ENCODE results near the gene BICDL1. TPM values are rescaled to one million over a fixed set of nuclear protein-coding genes. Genes with fewer than 3 reads are reported as not detected.

Gene BICDL1
- polyA plus RNA-seq, 1 experiment, result 0.02 TPM

- ChIA-PET CTCF (no interaction called here), POLR2A (no interaction called here)
- no peak overlapping the region for H3K4me3 ChIP-seq (ENCODE audit: low read depth, low read length)
- no peak for DNase-seq (ENCODE audit: low read depth)
- H3K36me3 ChIP-seq (ENCODE audit: control insufficient read depth, insufficient read depth, low read length), result peaks cover 14% of the 10 kb centered on the region
- no peaks in the 10 kb centered on the region for H3K27me3 ChIP-seq (ENCODE audit: control insufficient read depth, insufficient read depth, low read length)
- TF ChIP-seq, protein P1, sequence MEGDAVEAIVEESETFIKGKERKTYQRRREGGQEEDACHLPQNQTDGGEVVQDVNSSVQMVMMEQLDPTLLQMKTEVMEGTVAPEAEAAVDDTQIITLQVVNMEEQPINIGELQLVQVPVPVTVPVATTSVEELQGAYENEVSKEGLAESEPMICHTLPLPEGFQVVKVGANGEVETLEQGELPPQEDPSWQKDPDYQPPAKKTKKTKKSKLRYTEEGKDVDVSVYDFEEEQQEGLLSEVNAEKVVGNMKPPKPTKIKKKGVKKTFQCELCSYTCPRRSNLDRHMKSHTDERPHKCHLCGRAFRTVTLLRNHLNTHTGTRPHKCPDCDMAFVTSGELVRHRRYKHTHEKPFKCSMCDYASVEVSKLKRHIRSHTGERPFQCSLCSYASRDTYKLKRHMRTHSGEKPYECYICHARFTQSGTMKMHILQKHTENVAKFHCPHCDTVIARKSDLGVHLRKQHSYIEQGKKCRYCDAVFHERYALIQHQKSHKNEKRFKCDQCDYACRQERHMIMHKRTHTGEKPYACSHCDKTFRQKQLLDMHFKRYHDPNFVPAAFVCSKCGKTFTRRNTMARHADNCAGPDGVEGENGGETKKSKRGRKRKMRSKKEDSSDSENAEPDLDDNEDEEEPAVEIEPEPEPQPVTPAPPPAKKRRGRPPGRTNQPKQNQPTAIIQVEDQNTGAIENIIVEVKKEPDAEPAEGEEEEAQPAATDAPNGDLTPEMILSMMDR (IDR thresholded peaks at IDR 0.05; ENCODE audit: insufficient read depth, low read depth, low read length), result no peak
Measured at GRCh38 chr12:120125029-120125428, 136.0 kb downstream of the BICDL1 start.

GRCh38 chr12:120125792-120126634 lies 137.0 kb downstream of the BICDL1 start:
- POLR2A ChIA-PET, result no interaction called here
- Histone ChIP-seq H3K36me3 (ENCODE audit: control insufficient read depth, insufficient read depth, low read length) (peaks cover 23% of the 10 kb centered on the region), H3K27me3 (ENCODE audit: control insufficient read depth, insufficient read depth, low read length) (no peaks in the 10 kb centered on the region), H3K4me3 (ENCODE audit: low read depth, low read length) (no peak overlapping the region)
- DNase-seq (ENCODE audit: low read depth), result no peak
- TF ChIP-seq, protein P1 (IDR thresholded peaks at IDR 0.05; ENCODE audit: insufficient read depth, low read depth, low read length), result no peak
- CTCF ChIA-PET, result no interaction called here

DNA sequence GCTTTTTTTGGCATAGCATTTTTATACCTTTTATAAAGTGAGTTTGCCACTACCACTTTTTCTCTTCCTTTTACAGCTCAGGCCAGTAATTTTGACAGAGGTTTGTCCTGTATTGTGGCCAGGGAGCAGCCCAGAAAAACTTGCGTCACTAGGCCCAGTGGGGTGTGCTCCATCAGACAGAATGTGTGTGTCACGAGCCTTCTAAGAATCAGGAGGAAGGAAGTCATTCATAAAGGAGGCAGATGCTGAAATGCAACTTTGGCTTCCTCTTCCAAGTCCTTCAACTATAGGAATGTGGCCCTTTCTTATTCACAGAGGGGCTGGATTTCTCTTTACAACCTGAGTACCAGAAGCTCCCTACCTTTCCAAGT lies 137.6 kb downstream of the BICDL1 start:
- no peak overlapping the region for H3K4me3 ChIP-seq (ENCODE audit: low read depth, low read length)
- no peaks in the 10 kb centered on the region for H3K27me3 ChIP-seq (ENCODE audit: control insufficient read depth, insufficient read depth, low read length)
- CTCF ChIA-PET, result no interaction called here
- TF ChIP-seq, protein P1 (IDR thresholded peaks at IDR 0.05; ENCODE audit: insufficient read depth, low read depth, low read length), result no peak
- POLR2A ChIA-PET, result no interaction called here
- peaks cover 28% of the 10 kb centered on the region for H3K36me3 ChIP-seq (ENCODE audit: control insufficient read depth, insufficient read depth, low read length)
- no peak for DNase-seq (ENCODE audit: low read depth)

GRCh38 chr12:120130011-120130410 lies 141.0 kb downstream of the BICDL1 start:
- no peaks in the 10 kb centered on the region for H3K27me3 ChIP-seq (ENCODE audit: control insufficient read depth, insufficient read depth, low read length)
- CTCF ChIA-PET, result no interaction called here
- TF ChIP-seq, protein P1 (IDR thresholded peaks at IDR 0.05; ENCODE audit: insufficient read depth, low read depth, low read length), result no peak
- DNase-seq (ENCODE audit: low read depth), result no peak
- H3K4me3 ChIP-seq (ENCODE audit: low read depth, low read length), result no peak overlapping the region
- H3K36me3 ChIP-seq (ENCODE audit: control insufficient read depth, insufficient read depth, low read length), result peaks cover 51% of the 10 kb centered on the region
- POLR2A ChIA-PET, result no interaction called here

GRCh38 chr12:120131116-120131515 lies 142.1 kb downstream of the BICDL1 start:
- no peak overlapping the region for H3K4me3 ChIP-seq (ENCODE audit: low read depth, low read length)
- no peak for DNase-seq (ENCODE audit: low read depth)

More at GRCh38 chr12:120131116-120131515, 142.1 kb downstream of the BICDL1 start:
- CTCF ChIA-PET, result no interaction called here
- POLR2A ChIA-PET, result interaction anchor here (0.6 kb wide), 1 partner anchor 324 kb away, joined by 6 read pairs; no protein-coding TSS in a partner anchor
- Histone ChIP-seq H3K36me3 (ENCODE audit: control insufficient read depth, insufficient read depth, low read length) (peaks cover 53% of the 10 kb centered on the region), H3K27me3 (ENCODE audit: control insufficient read depth, insufficient read depth, low read length) (no peaks in the 10 kb centered on the region)
- TF ChIP-seq, protein P1 (IDR thresholded peaks at IDR 0.05; ENCODE audit: insufficient read depth, low read depth, low read length), result no peak
